Subcutaneous abdominal adipose tissue (tissue), 5 donors: Measurements from ENCODE around the gene NFATC3.

Source experiments
- H3K27ac ChIP-seq: one replicate; pipeline ENCODE4 v1.7.0; 2013; ENCODE audit warnings: low read depth, mild to moderate bottlenecking, inconsistent platforms, low read length, moderate library complexity
- H3K27me3 ChIP-seq, 5 donors: one replicate each; pipeline ENCODE4 v1.7.0; 2013; ENCODE audit warnings: low read length in 5 of 5, inconsistent platforms in 1 of 5; ENCODE audit not compliant: control insufficient read depth in 5 of 5, insufficient read depth in 4 of 5
- H3K36me3 ChIP-seq, 5 donors: one replicate each; pipeline ENCODE4 v1.7.0; 2013; ENCODE audit warnings: low read length in 5 of 5; ENCODE audit not compliant: control insufficient read depth in 5 of 5, insufficient read depth in 5 of 5
- H3K4me1 ChIP-seq, 5 donors: one replicate each; pipeline ENCODE4 v1.7.0; 2013; ENCODE audit warnings: low read length in 5 of 5, mild to moderate bottlenecking in 3 of 5, moderate library complexity in 1 of 5; ENCODE audit not compliant: control insufficient read depth in 5 of 5, insufficient read depth in 5 of 5
- H3K4me3 ChIP-seq, 5 donors: one replicate each; pipeline ENCODE4 v1.7.0; 2013; ENCODE audit warnings: low read length in 5 of 5, low read depth in 1 of 5
- H3K9ac ChIP-seq, 5 donors: one replicate each; pipeline ENCODE4 v1.7.0; 2013; ENCODE audit warnings: low read length in 5 of 5, mild to moderate bottlenecking in 4 of 5, moderate library complexity in 3 of 5
- H3K9me3 ChIP-seq, 5 donors: one replicate each; pipeline ENCODE4 v1.7.0; 2013; ENCODE audit warnings: low read length in 5 of 5; ENCODE audit not compliant: control insufficient read depth in 5 of 5
- donor health status: healthy.
- donor health status: healthy.
- donor health status: healthy.
- donor health status: healthy.
- donor health status: healthy.

NFATC3 gene

DNA sequence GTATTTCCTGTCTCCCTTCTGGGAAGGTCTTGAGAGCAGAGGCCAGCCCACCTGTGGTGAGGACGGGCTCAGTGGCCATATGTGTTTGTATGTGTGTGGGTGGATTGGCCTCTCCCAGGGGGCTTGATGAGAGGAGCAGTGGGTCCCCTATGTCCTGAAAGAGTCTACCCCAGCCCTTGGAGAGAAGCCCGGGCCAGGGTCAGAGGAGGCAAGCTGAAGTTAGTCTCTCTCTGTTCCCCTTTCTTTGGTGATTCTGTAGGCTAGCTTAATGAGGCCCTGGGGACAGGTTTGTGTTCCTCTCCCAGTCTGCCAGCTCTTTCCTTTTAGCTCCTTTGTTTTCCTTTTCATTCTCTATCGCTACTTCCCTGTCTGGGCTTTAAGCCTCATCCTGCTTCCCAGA is 23.8 kb upstream of the NFATC3 start:
- Histone ChIP-seq H3K4me3 (no peak overlapping the region), H3K9ac (no peak overlapping the region), H3K4me1 (peaks cover 11 to 38% (median 24%) of the 10 kb centered on the region in 5 donors), H3K27me3 (no peaks in the 10 kb centered on the region), H3K27ac (no peak overlapping the region), H3K9me3 (no peaks in the 10 kb centered on the region), H3K36me3 (peaks cover 4 to 22% (median 10%) of the 10 kb centered on the region in 5 donors)

DNA sequence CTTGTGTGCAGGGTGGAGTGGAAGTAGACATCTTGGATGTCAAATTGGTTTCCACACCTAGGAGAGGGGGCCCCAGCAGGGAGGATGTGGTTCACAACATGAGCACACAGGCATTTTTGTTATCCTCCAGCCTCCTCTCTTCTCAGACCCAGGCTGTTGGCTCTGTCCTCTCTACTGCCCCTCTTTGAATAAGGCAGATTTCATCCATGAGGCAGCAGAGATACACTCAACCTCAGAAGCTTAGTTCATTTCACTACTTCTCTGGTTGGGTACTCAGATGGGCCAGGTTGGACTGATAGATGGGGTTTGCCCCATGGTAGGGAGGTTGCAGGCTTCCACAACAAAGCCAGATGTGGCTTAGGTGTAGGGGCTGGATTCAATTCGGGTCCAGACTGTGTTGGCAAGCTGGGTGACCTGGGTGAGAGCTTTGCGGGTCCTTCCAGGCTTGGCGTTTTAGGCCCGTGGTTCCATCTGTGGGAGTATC is 22.2 kb upstream of the NFATC3 start:
- H3K9me3 ChIP-seq: no peaks in the 10 kb centered on the region
- H3K27me3 ChIP-seq: no peaks in the 10 kb centered on the region
- no peak overlapping the region for H3K4me3 ChIP-seq
- no peak overlapping the region for H3K27ac ChIP-seq
- H3K4me1 ChIP-seq: peaks cover 11 to 43% (median 28%) of the 10 kb centered on the region in 5 donors
- peaks cover 4 to 18% (median 10%) of the 10 kb centered on the region in 5 donors for H3K36me3 ChIP-seq
- H3K9ac ChIP-seq: no peak overlapping the region

DNA sequence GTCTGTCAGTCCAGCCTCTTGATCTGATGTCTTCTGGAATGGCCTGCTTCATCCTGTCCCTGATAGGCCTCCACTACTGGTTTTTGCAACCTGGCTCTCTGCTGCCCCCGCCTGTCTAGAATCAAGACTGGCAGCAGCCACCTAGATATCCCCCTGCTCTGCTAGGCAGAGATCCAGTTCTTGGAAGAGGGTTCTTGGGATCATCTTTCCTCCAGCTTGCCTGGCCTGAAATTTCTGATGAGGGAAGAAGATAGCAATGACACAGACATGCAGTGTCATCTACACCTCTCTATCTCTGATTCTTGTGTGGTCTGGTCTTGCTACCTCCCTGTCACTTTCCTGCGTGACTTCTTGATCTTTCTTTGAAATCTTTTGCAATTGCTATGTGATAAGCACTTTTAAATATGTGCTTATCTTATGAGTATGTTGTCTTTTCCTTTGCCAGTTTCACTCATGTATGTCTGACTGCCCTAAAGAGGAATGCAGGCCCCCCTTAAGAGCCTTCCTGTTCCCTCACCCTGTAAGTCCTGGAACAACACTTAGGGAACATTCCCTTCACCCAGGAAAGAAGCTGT is 20.3 kb upstream of the NFATC3 start:
- no peaks in the 10 kb centered on the region for H3K27me3 ChIP-seq
- no peaks in the 10 kb centered on the region for H3K9me3 ChIP-seq
- H3K4me3 ChIP-seq: no peak overlapping the region
- peaks cover 11 to 46% (median 39%) of the 10 kb centered on the region in 5 donors for H3K4me1 ChIP-seq
- H3K36me3 ChIP-seq: peaks cover 0 to 17% (median 9%) of the 10 kb centered on the region in 5 donors
- peak overlapping the region in 3 of 5 donors; percentile 8 to 64 (median 48) for H3K9ac ChIP-seq
- H3K27ac ChIP-seq: peak overlapping the region; percentile 89

DNA sequence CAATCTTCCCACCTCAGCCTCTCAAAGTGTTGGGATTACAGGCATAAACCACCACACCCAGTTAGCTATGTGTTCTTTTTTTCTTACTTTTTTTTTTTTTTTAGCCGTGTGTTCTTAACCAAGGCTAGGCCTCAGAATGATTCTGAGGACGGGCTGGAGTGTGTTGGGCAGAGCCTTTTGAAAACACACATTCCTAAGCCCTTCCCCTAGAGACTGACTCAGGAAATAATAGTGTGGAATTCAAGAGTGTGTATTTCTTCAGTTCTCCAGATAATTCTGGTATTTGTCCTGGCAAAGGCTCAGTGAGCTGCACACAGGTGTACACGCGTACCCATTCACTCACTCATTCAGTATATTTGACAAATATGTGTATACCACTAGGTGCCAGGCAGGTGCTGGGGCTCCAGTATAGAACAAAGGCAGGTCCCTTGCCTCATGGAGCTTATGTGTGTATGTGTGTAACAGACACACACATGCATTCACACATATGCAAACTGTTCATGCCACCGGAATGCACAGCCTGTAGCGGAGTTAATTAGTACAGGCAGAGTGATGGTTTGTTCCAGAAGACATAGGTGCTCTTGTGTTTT is 19.4 kb upstream of the NFATC3 start:
- Histone ChIP-seq H3K9ac (peak overlapping the region in 3 of 5 donors; percentile 8 to 37 (median 28)), H3K27me3 (no peaks in the 10 kb centered on the region), H3K9me3 (no peaks in the 10 kb centered on the region), H3K36me3 (peaks cover 0 to 18% (median 10%) of the 10 kb centered on the region in 5 donors), H3K27ac (peak overlapping the region; percentile 89), H3K4me3 (no peak overlapping the region), H3K4me1 (peaks cover 11 to 49% (median 47%) of the 10 kb centered on the region in 5 donors)

DNA sequence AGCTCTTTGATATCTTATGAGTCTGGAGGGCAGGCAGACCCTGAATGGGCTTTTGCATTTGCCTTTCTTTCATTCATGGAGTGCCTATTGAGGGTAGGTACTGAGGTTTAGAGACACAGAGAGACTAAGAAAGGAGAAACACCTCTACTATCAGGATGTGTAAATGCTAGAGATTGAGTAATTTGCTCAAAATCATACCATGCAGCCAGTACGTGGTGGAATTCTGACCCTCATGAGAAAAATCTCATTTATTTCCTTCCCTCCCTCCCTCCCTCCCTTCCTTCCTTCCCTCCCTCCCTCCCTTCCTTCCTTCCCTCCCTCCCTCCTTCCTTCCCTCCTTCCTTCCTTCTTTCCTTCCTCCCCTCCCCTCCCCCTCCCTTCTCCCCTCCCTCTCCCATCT is 18.4 kb upstream of the NFATC3 start:
- H3K4me3 ChIP-seq: no peak overlapping the region
- H3K9ac ChIP-seq: no peak overlapping the region
- H3K36me3 ChIP-seq: peaks cover 0 to 18% (median 12%) of the 10 kb centered on the region in 5 donors
- peaks cover 11 to 51% (median 47%) of the 10 kb centered on the region in 5 donors for H3K4me1 ChIP-seq
- H3K27ac ChIP-seq: peak overlapping the region; percentile 74
- H3K27me3 ChIP-seq: no peaks in the 10 kb centered on the region
- H3K9me3 ChIP-seq: no peaks in the 10 kb centered on the region

DNA sequence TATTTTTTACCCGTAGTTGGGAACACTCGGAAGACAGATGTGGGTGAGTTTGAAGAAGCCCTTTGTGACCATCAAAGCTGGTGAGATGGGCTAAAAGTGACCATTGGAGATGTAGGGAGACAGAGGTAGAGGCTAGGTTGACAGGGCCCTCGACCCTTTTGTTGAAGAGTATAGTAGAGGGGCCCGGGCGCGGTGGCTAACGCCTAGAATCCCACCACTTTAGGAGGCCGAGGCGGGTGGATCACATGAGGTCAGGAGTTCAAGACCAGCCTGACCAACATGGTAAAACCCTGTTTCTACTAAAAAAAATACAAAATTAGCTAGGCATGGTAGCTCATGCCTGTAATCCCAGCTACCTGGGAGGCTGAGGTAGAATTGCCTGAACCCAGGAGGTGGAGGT is 16.2 kb upstream of the NFATC3 start:
- H3K9ac ChIP-seq: no peak overlapping the region
- H3K4me1 ChIP-seq: peaks cover 15 to 64% (median 57%) of the 10 kb centered on the region in 5 donors
- H3K4me3 ChIP-seq: no peak overlapping the region
- no peaks in the 10 kb centered on the region for H3K27me3 ChIP-seq
- peak overlapping the region; percentile 15 for H3K27ac ChIP-seq
- H3K9me3 ChIP-seq: no peaks in the 10 kb centered on the region
- H3K36me3 ChIP-seq: peaks cover 0 to 28% (median 14%) of the 10 kb centered on the region in 5 donors

DNA sequence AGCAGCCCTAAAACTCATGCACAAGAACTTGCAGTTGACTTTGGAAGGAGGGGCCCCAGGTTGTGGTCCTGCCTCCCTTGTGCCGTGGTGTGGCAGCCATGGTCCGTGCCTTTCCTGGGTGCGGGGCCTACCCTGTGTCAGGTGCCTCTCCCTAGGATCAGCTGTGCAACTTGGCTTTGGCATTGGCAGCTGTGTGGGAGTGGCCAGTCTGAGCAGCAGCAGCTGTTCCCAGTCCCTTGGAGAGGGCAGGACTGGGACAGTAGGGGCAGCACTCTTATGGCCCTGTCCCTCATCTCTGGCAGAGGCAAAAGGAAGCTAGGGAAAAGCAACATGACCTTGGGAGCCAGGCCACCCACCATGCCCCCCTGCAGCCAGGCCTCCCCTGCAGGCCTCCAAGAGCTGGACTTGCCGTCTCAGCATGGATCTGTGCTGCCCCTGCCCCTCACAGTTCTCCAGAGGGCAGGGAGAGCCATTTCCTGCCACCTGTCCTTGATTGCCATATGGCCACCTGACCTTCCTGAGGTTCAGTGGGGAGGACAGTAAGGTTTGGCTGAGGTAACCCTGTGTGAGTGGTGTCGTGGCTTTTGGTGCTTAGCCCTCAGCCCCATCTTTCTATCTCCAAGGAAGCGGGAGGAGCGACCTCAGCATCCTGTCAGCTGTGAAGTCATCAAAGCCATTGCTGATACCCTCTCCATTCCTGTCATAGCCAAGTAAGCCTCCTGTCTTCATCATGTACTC is 15.5 kb upstream of the NFATC3 start:
- Histone ChIP-seq H3K27ac (no peak overlapping the region), H3K9me3 (no peaks in the 10 kb centered on the region), H3K9ac (peak overlapping the region in 1 of 5 donors; percentile 44)

DNA sequence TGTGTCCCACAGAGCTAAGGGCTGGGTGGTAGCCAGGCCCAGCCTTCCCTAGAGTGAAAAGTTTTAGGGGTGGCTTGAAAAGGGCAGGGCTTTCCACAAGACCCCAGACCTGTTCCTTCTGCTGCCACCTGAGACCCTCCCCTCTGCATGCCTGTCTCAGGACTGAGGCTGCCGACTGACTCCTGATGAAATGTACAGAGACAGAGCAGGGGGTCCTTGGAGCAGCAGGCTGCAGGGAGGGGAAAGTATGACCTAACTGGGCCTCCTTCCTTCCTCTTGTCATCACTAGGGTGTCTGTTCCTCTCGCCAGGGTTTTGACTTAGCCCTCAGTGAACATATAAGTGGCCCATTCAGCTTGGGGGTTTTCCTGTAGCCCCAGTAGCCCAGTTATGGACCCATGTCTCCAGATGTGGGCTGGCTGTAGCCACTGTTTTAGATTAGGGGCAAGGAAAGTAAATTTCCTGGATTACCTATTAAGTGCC is 14.9 kb upstream of the NFATC3 start:
- H3K36me3 ChIP-seq: peaks cover 0 to 39% (median 22%) of the 10 kb centered on the region in 5 donors
- no peaks in the 10 kb centered on the region for H3K9me3 ChIP-seq
- no peak overlapping the region for H3K27ac ChIP-seq
- no peak overlapping the region for H3K4me3 ChIP-seq
- H3K9ac ChIP-seq: no peak overlapping the region
- H3K27me3 ChIP-seq: no peaks in the 10 kb centered on the region
- peaks cover 8 to 62% (median 46%) of the 10 kb centered on the region in 5 donors for H3K4me1 ChIP-seq

More for the DNA sequence above, 15.5 kb upstream of the NFATC3 start:
- Histone ChIP-seq H3K36me3 (peaks cover 0 to 35% (median 21%) of the 10 kb centered on the region in 5 donors), H3K4me1 (peaks cover 13 to 64% (median 52%) of the 10 kb centered on the region in 5 donors), H3K4me3 (no peak overlapping the region), H3K27me3 (no peaks in the 10 kb centered on the region)

DNA sequence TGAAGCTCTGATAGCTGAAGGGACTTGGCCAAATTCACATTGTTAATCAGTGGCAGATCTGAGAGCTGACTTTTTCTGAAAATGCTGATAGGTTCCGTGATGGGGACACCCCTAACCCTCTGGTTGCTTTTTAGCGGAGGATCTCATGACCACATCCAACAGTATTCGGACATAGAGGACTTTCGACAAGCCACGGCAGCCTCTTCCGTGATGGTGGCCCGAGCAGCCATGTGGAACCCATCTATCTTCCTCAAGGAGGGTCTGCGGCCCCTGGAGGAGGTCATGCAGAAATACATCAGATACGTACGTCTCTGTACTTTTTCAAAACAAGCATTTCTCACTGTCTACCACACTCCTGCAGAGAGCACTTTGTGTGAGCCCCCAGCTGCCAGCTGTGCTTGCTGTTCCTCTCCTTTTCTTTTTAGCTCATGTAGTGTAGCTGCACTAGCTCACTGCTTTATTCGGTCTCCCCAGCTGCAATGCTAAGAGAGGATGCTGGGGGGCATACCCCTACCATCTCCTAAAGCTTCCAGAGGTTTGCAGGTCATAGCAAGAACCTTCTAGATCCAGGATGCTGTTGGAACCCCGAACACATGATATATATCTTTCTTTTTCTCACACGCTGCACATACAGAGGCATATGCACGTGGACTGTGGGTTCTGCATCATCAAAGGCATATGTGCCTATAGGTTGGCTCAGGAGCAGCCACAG is 14.2 kb upstream of the NFATC3 start:
- H3K9ac ChIP-seq: no peak overlapping the region
- no peak overlapping the region for H3K4me3 ChIP-seq
- H3K36me3 ChIP-seq: peaks cover 0 to 45% (median 28%) of the 10 kb centered on the region in 5 donors
- H3K9me3 ChIP-seq: no peaks in the 10 kb centered on the region
- H3K27me3 ChIP-seq: no peaks in the 10 kb centered on the region
- H3K27ac ChIP-seq: no peak overlapping the region
- peaks cover 6 to 61% (median 40%) of the 10 kb centered on the region in 5 donors for H3K4me1 ChIP-seq
